Measurements from ENCODE around the gene PALD1. TPM values are rescaled to one million over a fixed set of nuclear protein-coding genes. Genes with fewer than 3 reads are reported as not detected.

The PALD1 gene
- total and polyA plus RNA-seq, 9 of the 15 experiments (the other 6 are each of a cell fraction or from before 2014, with no cell fraction given), result 0.03 to 0.29 (median 0.09) TPM; not detected in 2

- peak; percentile 56 to 91 (median 88) for DNase-seq (ENCODE audit: extremely low read depth in 1 of 4, low spot score in 3 of 4)
- in situ Hi-C loops (cut with MboI), result no loop called here
- H3K4me2 ChIP-seq (ENCODE audit: insufficient read depth, low read length), result peak overlapping the region; percentile 50
- peak; percentile 95 for TF ChIP-seq USF2 (CRISPR knock-in tag; IDR thresholded peaks at IDR 0.05)
- no peak for TF ChIP-seq CSDE1 (IDR thresholded peaks at IDR 0.05)
- no peak for TF ChIP-seq ZBTB26 (CRISPR knock-in tag; IDR thresholded peaks at IDR 0.05)
- TF ChIP-seq RBM17 (IDR thresholded peaks at IDR 0.05; ENCODE audit: borderline replicate concordance, low read depth, low read length), result no peak
- TF ChIP-seq FOXA3 (CRISPR knock-in tag; conservative IDR thresholded peaks at IDR 0.05 in 1 of 2, IDR thresholded peaks at IDR 0.05 in 1 of 2), result 0 out of 4 replicates have a peak, but pooled peaks of 1 of the 2 experiments have one; percentile 26
- TF ChIP-seq, protein P1, sequence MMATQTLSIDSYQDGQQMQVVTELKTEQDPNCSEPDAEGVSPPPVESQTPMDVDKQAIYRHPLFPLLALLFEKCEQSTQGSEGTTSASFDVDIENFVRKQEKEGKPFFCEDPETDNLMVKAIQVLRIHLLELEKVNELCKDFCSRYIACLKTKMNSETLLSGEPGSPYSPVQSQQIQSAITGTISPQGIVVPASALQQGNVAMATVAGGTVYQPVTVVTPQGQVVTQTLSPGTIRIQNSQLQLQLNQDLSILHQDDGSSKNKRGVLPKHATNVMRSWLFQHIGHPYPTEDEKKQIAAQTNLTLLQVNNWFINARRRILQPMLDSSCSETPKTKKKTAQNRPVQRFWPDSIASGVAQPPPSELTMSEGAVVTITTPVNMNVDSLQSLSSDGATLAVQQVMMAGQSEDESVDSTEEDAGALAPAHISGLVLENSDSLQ (IDR thresholded peaks at IDR 0.05), result peak; percentile 21; the same call in 1 of the 2 replicates
- TF ChIP-seq TBL1XR1 (IDR thresholded peaks at IDR 0.05; ENCODE audit: low read length in 2 of 2), result no peak
- TF ChIP-seq ZNF785 (CRISPR knock-in tag; IDR thresholded peaks at IDR 0.05), result no peak
- TF ChIP-seq FIP1L1 (IDR thresholded peaks at IDR 0.05; ENCODE audit: low read depth, low read length, poor library complexity, severe bottlenecking), result no peak
- TF ChIP-seq BCOR (IDR thresholded peaks at IDR 0.05), result peak; percentile 78
- peak; percentile 45; the same call in 1 of the 2 replicates for TF ChIP-seq GABPB1 (CRISPR knock-in tag; IDR thresholded peaks at IDR 0.05)
- TF ChIP-seq BACH1 (tag; IDR thresholded peaks at IDR 0.05), result peak; percentile 8; the same call in 1 of the 2 replicates
- TF ChIP-seq, protein P2, sequence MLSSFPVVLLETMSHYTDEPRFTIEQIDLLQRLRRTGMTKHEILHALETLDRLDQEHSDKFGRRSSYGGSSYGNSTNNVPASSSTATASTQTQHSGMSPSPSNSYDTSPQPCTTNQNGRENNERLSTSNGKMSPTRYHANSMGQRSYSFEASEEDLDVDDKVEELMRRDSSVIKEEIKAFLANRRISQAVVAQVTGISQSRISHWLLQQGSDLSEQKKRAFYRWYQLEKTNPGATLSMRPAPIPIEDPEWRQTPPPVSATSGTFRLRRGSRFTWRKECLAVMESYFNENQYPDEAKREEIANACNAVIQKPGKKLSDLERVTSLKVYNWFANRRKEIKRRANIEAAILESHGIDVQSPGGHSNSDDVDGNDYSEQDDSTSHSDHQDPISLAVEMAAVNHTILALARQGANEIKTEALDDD (IDR thresholded peaks at IDR 0.05), result no peak
- no peak for TF ChIP-seq U2AF1 (optimal IDR thresholded peaks at IDR 0.05; ENCODE audit: low read depth, low read length)
- TF ChIP-seq USF1 (CRISPR knock-in tag; IDR thresholded peaks at IDR 0.05), result peak; percentile 98
- 0 out of 2 replicates have a peak, but pooled peaks have one; percentile 49 for TF ChIP-seq CBX1 (IDR thresholded peaks at IDR 0.05; ENCODE audit: low read depth)
Observed at GRCh38 chr10:70579234-70580002, 100.9 kb downstream of the PALD1 start.

More at GRCh38 chr10:70579234-70580002, 100.9 kb downstream of the PALD1 start:
- Histone ChIP-seq H3K4me1 (replicated peaks in 1 of 2; ENCODE audit: control insufficient read depth in 2 of 2, insufficient read depth in 2 of 2, low read length in 2 of 2) (peaks cover 28 to 44% of the 10 kb centered on the region in 2 experiments), H3K79me2 (ENCODE audit: control insufficient read depth, insufficient read depth, low read length) (no peaks in the 10 kb centered on the region), H3K36me3 (ENCODE audit: control insufficient read depth, insufficient read depth, low read length) (no peaks in the 10 kb centered on the region), H3K4me3 (no peak overlapping the region), H4K20me1 (replicated peaks; ENCODE audit: control insufficient read depth, insufficient read depth, low read length) (no peaks in the 10 kb centered on the region), H3K9me3 (replicated peaks; ENCODE audit: control insufficient read depth, insufficient read depth, low read depth, low read length) (no peaks in the 10 kb centered on the region), H3K27me3 (ENCODE audit: control insufficient read depth in 2 of 2, insufficient read depth in 2 of 2, low read length in 2 of 2) (no peaks in the 10 kb centered on the region), H3K9me1 (ENCODE audit: control insufficient read depth, insufficient read depth, low read length) (peaks cover 4% of the 10 kb centered on the region), H2AFZ (ENCODE audit: low read depth, low read length) (peak overlapping the region; percentile 89), H3K9ac (ENCODE audit: insufficient read depth in 1 of 2, low read depth in 2 of 2, low read length in 2 of 2) (0 out of 4 replicates have a peak overlapping the region, but pooled peaks of 1 of the 2 experiments have one; percentile 25), H3K27ac (ENCODE audit: extremely low read depth, low read depth, low read length) (peak overlapping the region; percentile 69; the same call in 2 of the 3 replicates)
- ChIA-PET POLR2A (interaction anchor here (0.6 to 1.2 kb wide), 7 partner anchors 11 to 590 kb away, joined by 3 to 8 read pairs (median 4); no protein-coding TSS in a partner anchor), CTCF (ENCODE audit: low intra/inter-chr PET ratio) (no interaction called here)
- FAIRE-seq (peak; percentile 72), ATAC-seq (peak; percentile 76)
- intact Hi-C loops (cut with micrococcal nuclease), result loop anchor here (2.0 to 5.0 kb wide), 2 partner anchors 21 to 38 kb away; no protein-coding TSS in a partner anchor
- WGBS (ENCODE audit: insufficient coverage, low coverage, missing lambda C conversion rate), result 50% methylated on average over 3 of the region's 3 CpGs
- no TSS peak for BruUV-seq (replicated peaks)
